GM19351 (cell line): ENCODE results near the gene CFDP1.

Experiments
- ATAC-seq: cut with Tn5 transposase; IDR thresholded peaks from one replicate; pipeline ENCODE4 v1.9.1; 2021; ENCODE audit warnings: mild to moderate bottlenecking, moderate library complexity; ENCODE audit not compliant: unreplicated experiment

CFDP1 gene

GRCh38 chr16:75256059-75256571 lies 177.2 kb downstream of the CFDP1 start:
- ATAC-seq: no peak

DNA sequence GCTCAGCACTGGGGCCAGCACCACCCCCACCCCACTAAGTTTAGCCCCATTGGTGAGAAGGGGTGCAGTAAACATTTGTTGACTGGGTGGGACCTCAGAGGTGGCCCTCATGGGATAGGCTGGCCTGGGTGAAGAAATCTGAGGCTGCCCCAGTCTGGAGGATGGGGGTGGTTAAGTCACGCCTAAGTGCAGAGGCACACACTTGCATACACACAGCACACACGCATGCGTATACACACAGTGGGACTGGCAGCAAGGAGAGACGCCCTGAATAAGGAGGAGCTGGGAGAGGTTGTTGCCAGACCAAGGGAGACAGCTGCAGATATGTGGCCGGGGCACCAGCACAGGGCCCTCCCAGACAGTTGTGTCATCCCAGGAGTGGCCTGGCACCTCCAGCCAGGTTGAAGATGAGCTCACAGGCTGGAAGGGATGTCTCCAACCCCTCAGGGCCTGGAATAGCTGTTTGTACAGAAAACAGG lies 178.9 kb downstream of the CFDP1 start:
- ATAC-seq: no peak

DNA sequence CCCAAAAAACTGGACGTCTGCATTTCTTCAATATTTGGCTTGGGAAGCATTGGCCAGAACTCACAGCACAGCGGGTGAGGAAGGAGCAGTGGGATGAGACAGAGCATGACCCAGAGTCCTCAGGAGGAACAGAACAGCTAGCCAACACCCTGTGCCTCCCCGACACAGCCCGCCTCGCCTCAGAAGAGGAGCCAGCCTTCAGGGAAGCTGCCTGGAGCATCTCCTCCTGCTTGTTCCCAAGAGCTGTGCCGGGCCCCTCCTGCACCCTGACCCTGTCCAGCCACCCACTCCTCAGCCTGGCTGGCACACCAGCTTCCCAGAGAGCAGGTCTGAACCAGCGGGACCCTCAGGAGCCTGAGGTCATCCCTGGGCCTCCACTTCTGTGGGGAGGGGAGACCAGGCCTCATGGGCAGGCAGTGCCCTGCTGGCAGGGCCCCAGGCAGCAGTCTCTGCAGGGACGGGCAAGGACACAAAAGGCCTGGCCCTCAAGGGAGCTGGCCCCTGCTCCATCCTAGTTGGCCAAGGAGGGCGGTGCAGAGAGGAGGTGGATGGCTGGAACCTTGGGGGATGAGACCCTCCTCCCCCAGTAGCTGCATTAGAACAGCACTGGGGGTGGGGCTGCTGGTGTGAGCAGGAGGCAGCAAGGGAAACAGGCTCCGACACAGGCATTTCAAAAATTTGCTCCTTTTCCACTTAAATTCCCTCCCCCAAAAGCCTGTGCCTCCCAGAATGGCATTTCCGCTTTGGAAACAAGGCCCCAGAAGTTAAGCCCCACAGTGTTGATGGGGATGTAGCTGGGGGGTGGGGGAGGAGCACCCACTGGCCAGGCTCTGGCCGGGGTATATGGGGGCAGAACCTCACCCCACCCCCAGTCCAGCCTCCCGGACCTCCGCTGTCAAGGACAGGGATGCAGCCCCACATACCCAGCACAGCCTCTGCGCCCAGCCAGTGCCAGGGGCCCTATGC lies 180.1 kb downstream of the CFDP1 start:
- ATAC-seq: no peak

DNA sequence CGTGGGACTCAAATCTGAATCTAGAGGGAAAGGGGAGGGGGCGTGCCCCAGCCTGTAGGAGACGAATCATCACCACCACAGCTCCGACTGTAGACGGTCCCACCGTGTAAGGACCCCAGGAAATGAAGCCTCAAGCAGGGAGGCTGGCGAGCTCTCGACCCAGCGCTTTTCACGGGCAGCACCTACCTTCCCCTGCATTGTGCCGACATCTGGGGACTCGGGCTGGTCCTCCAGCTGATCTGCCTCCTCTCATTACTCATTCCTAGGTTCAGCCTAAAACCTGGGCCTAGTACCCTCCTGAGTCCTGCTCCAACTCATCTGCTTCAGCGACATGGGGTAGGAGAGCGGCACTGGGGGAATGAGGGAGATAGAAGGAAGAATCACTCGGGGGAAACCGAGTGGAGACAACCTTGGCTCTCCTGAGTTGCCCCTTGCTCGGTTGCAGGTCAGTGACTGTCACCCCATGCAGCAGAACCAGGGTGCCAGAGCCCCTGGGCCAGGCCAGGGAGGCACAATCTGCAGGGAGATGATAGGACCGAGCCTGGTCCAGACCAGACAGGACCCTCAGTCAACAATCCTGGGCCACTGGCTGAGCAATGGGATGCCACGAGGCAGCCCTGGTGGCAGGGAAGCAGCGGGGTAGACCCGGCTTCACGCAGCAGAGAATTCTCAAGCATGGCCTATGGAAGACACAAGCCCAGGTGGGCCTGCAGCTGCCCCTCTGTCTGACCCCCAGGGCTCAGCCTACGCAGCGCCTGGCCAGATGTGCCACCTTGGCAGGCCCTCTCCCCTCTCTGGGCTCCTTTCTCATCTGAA lies 181.0 kb downstream of the CFDP1 start:
- no peak for ATAC-seq

DNA sequence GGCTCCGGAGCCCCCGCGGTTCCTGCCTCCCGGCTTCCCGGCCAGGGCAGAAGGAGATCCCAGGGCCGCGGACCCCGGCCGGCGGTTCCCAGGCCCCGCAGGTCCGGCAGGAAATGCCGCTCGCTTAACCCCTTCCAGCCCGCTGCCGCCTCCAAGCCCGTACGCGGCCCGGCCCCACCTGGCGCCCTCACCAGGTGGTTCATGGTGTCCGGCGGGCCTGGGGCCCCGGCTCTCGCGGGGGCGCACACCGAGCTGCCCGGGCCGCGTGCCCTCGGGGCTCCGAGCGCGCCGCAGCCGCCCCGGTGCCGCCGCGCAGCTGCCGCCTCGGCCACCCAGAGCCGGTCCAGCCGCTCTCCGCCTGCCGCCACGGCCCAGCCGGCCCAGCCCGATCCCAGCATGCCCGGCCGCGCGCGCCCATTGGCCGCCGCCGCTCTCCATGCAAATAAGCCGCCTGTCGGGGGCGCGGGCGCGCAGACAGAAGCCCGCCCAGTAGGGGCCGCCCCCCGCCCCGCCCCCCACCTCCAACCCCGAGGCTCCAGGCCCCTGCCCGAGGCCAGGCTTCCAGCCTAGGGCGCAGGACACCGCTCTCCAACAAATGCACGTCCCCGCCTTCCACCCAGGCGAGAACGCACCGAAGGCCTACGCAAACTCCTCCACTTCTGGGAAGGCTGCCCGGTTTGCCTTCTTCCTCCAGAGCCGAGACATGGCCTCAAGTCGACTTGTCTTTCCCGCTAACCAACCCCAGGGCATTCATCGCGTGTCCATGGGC lies 181.8 kb downstream of the CFDP1 start, which contains the start of gene BCAR1:
Gene BCAR1, minus strand, starts transcription at position 345 of the 769 bp plus-strand sequence. Its CDS starts 142 bp downstream, at position 203.
- ATAC-seq: peak; percentile 77

GRCh38 chr16:75250809-75251279 lies 182.5 kb downstream of the CFDP1 start:
- peak; percentile 19 for ATAC-seq

DNA sequence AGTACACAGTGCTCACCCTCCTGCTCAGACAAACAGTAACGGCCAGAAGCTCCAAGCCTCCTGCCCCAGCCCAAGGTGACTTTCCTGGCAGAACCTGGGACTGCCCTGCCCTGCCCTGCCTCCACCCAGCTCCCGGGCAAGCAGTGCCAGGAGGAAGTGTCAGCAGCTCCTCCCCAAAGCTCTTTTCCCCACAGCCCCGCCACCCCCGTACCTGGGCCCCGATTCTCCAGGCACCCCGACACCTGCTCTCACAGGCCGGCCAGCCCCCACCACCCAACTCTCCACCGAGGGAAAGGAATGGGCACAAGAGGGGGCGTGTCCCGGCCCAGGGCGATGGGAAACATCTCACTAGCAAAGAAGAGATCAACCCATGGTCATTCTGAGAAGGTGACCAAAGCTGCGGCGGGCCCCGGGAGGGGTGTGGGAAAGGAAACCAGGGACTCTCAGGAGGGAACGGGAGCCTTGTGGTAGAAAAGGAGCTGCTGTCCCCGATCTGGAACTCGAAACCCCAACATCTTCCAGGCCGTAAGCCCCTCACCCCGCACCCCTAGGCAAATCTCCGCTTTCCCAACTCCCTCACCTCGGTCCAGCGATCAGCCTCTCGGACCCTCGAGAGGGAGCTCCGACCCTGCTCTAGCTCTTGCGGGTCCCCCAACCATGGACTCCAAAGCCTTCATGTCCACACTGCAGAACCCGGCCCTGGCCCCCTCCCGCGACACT lies 183.1 kb downstream of the CFDP1 start:
- ATAC-seq: no peak

DNA sequence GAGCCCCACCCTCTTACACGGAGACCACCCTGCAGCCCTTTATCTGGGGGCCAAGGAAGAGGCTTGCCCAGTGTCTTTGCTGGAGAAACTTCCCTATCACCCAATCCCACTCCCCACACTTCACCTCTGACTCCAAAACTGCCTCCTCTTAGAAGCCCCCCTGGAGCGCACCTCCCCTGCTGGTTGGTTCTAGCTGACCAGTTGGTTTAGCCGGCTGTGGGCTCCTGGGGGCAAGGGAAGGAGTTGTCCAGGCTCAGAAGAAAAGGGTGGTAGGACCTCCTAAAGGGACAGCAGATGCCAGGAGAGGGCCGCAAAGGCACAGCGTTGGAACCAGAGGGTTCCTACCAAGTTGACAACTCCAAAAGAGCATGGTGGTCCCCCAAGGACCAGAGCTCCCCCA lies 183.9 kb downstream of the CFDP1 start:
- ATAC-seq: no peak

DNA sequence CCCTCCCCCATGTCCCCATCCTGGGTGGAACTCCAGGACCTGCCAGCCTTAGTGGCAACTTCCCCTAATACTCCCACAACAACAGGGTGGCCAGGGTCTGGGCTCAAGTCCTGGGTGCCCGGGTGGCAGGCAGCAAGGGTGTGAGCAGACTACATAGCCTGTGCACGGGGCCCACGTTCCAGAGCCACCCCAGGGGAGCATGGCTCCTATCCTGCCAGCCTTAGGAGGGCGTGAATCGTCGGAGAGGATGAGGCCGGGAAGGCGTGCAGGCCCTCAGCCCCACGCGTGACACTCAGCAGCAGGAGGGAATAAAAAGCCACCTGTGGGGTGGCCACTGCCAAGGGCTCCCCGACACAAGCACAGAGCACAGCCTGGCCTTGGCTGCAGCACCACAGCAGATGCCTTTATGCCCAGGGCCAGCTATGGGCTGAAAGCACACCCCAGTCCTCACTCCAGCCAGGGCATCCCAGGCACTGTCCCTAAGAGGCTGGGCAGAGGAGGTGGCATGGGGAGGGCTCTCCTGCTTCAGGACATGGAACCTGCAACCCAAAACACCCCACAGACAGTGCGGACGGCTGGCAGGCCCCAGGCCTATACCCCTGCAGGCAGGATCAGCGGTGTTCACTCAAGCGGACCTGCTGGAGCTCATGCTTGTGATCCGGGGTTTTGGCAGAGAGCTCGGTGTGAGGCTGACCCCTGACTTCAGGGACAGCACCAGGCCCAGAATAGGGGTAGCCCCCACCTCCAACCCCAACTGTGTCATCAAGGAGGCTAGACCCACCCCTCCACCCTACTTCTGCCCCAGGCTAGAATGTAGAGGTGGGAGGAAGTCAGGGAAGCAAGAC lies 184.5 kb downstream of the CFDP1 start:
- no peak for ATAC-seq

DNA sequence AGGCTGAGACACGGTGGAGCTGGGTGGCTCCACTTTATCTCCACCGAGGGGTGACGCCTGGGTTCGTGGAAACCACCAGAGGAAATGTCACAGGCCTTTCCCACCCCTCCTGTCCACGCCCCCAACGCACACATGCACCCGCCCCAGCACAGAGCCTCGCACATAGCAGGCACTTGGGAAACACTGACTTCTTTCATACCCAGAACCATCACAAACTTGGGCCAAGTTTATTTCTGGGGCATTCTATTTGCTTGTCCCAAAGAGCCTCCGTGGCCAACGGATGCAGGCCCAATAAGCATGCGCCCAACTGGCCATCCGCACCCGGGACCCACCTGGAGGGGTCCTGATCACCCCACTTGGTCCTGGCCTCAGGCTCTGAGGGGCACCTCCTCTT lies 185.2 kb downstream of the CFDP1 start:
- ATAC-seq: no peak

DNA sequence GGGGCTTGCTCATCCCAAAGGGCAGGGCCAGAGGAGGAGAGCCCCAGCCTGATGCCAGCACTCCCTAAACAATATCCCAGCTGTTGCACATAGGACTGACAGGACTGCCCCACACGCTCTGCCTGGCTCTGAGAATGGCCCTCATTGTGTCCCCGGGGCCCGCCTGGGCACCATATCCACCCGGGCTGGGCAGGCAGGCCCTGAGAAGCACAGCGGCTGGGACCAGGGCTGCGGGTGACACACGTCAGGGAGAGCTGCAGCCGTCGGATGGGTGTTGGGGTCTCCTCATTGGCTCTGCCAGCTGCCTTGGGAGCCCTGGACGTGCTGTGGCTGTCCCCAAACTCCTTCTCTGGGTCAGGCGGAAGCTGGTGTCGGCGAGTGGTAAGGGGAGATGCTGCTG lies 186.1 kb downstream of the CFDP1 start:
- ATAC-seq: no peak

DNA sequence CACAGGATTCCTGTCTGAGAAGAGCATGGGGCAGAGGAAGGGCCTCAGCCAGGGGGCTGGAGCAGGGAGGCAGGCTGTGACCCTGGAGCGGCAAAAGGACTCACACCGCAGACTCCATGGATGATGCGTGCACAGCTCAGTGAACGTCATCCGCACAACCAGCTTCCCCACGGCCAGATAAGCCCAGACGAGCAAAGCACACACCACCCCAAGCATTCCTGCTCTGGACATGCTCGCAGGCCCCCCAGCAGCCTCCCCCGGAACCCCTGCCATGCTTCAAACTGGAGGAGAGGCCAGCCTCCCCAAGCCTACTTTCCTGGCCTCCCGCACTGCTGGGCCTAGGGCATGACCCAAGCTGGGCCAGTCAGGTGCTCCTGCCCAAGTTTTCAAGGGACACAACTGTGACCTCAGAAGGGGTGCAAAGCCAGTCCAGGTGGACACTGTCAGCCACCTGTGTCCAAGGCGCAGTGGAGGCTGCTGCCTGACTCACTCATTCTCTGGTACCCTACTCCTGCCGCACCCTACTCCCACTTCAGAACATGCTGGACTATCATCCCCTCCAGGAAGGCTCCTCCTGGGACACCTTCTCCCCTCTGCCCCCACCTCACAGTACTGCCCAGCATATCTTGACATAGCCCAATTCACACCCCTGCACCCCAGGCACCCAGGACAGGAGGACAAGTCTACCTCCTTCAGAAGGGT lies 186.6 kb downstream of the CFDP1 start:
- no peak for ATAC-seq

DNA sequence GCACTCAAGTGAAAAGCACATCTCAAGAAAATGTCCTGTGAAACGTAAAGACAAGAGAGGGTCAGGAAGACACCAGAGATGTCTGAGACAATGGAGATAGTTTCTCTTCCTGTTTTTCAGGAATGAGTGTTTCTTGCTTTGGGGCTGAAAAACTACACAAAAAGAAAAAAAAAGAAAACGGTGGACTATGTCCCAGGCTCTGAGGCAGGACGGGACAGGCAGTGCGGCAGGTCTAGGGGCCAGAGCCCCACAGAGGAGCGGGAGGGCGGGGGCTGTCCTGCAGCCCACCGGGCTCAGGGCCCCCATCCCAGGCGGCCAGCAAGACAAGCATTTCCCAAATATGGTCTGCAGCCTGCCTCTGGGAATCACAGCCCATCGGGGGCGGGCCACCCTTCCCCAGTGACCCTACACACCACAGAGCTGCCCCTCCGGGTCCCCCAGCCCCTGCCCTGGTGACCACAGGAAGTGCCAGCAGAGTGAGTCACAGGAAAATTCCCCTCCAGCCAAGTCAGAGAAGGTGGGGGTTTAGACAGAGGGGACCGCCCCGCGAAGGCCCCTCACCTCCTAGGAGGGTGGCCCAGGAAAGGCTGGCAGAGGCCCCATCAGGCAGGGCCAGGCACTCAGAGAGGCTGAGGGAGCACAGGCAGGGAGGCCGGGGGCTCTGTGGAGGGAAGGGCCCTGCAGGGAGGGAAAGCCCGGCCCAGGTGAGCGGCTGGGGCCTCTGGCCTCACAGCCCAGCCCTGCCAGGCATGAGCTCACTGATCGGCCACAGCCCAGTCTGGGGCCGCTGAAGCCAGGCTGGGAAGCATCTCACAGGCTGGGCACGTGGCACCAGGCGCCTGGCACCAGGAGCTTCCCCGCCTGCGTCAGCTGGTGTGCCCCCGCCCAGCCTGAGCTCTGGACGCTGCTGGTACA lies 188.2 kb downstream of the CFDP1 start:
- ATAC-seq: no peak

GRCh38 chr16:75244225-75244809 lies 189.0 kb downstream of the CFDP1 start:
- ATAC-seq: no peak
